H1 (cell line): ENCODE results near the gene FRMD4A. TPM values are rescaled to one million over a fixed set of nuclear protein-coding genes. Genes with fewer than 3 reads are reported as not detected.

Experiments
- CTCF ChIA-PET: fragments of 300-600 bp; sonication (Branson Sonifier 250); formaldehyde crosslinking; loops from one replicate; lab custom pipeline; 2021; ENCODE audit not compliant: partially characterized antibody; lab: Charles Lee
- POLR2A ChIA-PET: fragments of 300-600 bp; sonication (Branson Sonifier 250); formaldehyde crosslinking; loops from one replicate; lab custom pipeline; 2021; ENCODE audit warnings: inconsistent platforms; ENCODE audit not compliant: partially characterized antibody; lab: Charles Lee
- DNase-seq, 2 experiments: peaks; one replicate each; pipeline versions ENCODE4 v3.0.0 to v3.0.0-alpha.2; 2010 to 2022; ENCODE audit warnings: low spot score in 2 of 2, low read depth in 1 of 2, mixed read lengths in 1 of 2
- FAIRE-seq: peaks from 2 replicates; lab custom pipeline; 2011; peaks lifted over from hg19 to GRCh38; lab: Jason Lieb, UNC
- H2AFZ ChIP-seq: 2 replicates; pipeline ENCODE4 v1.8.1; 2012; ENCODE audit warnings: low read length, inconsistent platforms
- H2AK5ac ChIP-seq: 2 replicates; pipeline ENCODE4 v1.6.1; 2013; ENCODE audit warnings: low read depth, low read length
- H2BK120ac ChIP-seq: replicated peaks from 2 replicates; pipeline ENCODE3; 2013; ENCODE audit warnings: low read depth, low read length, inconsistent platforms
- H2BK12ac ChIP-seq: 2 replicates; pipeline ENCODE4 v1.6.1; 2013; ENCODE audit warnings: low read depth, low read length
- H2BK15ac ChIP-seq: 2 replicates; pipeline ENCODE4 v1.6.1; 2013; ENCODE audit warnings: low read length
- H2BK20ac ChIP-seq: 2 replicates; pipeline ENCODE4 v1.6.1; 2013; ENCODE audit warnings: low read length
- H2BK5ac ChIP-seq: 2 replicates; pipeline ENCODE4 v1.6.1; 2013; ENCODE audit warnings: low read depth, low read length
- H3K14ac ChIP-seq: 2 replicates; pipeline ENCODE4 v1.6.1; 2013; ENCODE audit warnings: inconsistent platforms; ENCODE audit not compliant: insufficient read length
- H3K18ac ChIP-seq: 2 replicates; pipeline ENCODE4 v1.6.1; 2013; ENCODE audit warnings: low read length; ENCODE audit errors: extremely low read depth
- H3K23ac ChIP-seq: 2 replicates; pipeline ENCODE4 v1.6.1; 2013; ENCODE audit warnings: inconsistent platforms; ENCODE audit not compliant: insufficient read length
- H3K23me2 ChIP-seq: 2 replicates; pipeline ENCODE4 v1.6.1; 2013; ENCODE audit warnings: low read depth, low read length
- H3K27ac ChIP-seq: 2 replicates; pipeline ENCODE4 v1.6.1; 2011; ENCODE audit warnings: low read depth, low read length, inconsistent platforms
- H3K27me3 ChIP-seq, 4 experiments: replicated peaks in 1 of 4; 1 replicate in 1 of 4; 2 replicates in 3 of 4; pipeline versions ENCODE4 v1.6.1 to v1.8.1; 2011 to 2013; ENCODE audit warnings: low read length in 3 of 4, mild to moderate bottlenecking in 3 of 4, inconsistent platforms in 2 of 4, mixed read lengths in 2 of 4, moderate library complexity in 1 of 4; ENCODE audit not compliant: control insufficient read depth in 3 of 4, insufficient read depth in 3 of 4; ENCODE audit errors: extremely low read depth in 1 of 4
- H3K36me3 ChIP-seq, 4 experiments: 2 replicates each; pipeline versions ENCODE4 v1.6.1 to v1.8.1; 2011 to 2013; ENCODE audit warnings: mild to moderate bottlenecking in 4 of 4, low read length in 3 of 4, moderate library complexity in 2 of 4, control low read depth in 1 of 4, inconsistent platforms in 1 of 4; ENCODE audit not compliant: insufficient read depth in 4 of 4, control insufficient read depth in 2 of 4
- H3K4ac ChIP-seq: replicated peaks from 2 replicates; pipeline ENCODE3; 2013; ENCODE audit warnings: low read length, low read depth, mixed read lengths, inconsistent platforms; ENCODE audit not compliant: insufficient read length
- H3K4me1 ChIP-seq, 4 experiments: replicated peaks in 1 of 4; 1 replicate in 1 of 4; 2 replicates in 3 of 4; pipeline versions ENCODE4 v1.6.1 to v1.8.1; 2011 to 2013; ENCODE audit warnings: low read length in 3 of 4, inconsistent platforms in 2 of 4, mixed read lengths in 1 of 4; ENCODE audit not compliant: insufficient read depth in 4 of 4, control insufficient read depth in 3 of 4
- H3K4me2 ChIP-seq, 2 experiments: 2 replicates each; pipeline versions ENCODE4 v1.6.1 to v1.8.1; 2011 to 2013; ENCODE audit warnings: low read depth in 2 of 2, low read length in 2 of 2, control low read depth in 1 of 2, inconsistent platforms in 1 of 2, mild to moderate bottlenecking in 1 of 2; ENCODE audit not compliant: insufficient read depth in 1 of 2
- H3K4me3 ChIP-seq, 4 experiments: fragments of 200-600, 300-600 bp in 1 of 4; sonication (generic), shearing (Covaris generic), sonication (Bioruptor Twin) in 1 of 4; 2 replicates each; pipeline versions ENCODE4 v1.5.1 to v1.8.1; 2011 to 2016; ENCODE audit warnings: low read length in 4 of 4, low read depth in 3 of 4, control low read depth in 2 of 4, inconsistent platforms in 2 of 4, mild to moderate bottlenecking in 2 of 4, mixed read lengths in 1 of 4, moderate library complexity in 1 of 4; ENCODE audit not compliant: insufficient read depth in 2 of 4; ENCODE audit errors: extremely low read depth in 1 of 4
- H3K56ac ChIP-seq: replicated peaks from 2 replicates; pipeline ENCODE3; 2013; ENCODE audit warnings: low read depth, mild to moderate bottlenecking, mixed read lengths, low read length, inconsistent platforms; ENCODE audit not compliant: insufficient read length
- H3K79me1 ChIP-seq: 2 replicates; pipeline ENCODE4 v1.6.1; 2013; ENCODE audit warnings: low read depth, low read length, control low read depth
- H3K79me2 ChIP-seq, 2 experiments: 2 replicates each; pipeline versions ENCODE4 v1.6.1 to v1.8.1; 2012 to 2013; ENCODE audit warnings: low read length in 2 of 2, mild to moderate bottlenecking in 2 of 2, inconsistent platforms in 1 of 2; ENCODE audit not compliant: insufficient read depth in 2 of 2, control insufficient read depth in 1 of 2
- H3K9ac ChIP-seq, 4 experiments: replicated peaks in 1 of 4; 1 replicate in 1 of 4; 2 replicates in 3 of 4; pipeline versions ENCODE4 v1.6.1 to v1.8.1; 2011 to 2013; ENCODE audit warnings: low read depth in 3 of 4, low read length in 3 of 4, control low read depth in 2 of 4, mild to moderate bottlenecking in 2 of 4, moderate library complexity in 2 of 4, inconsistent platforms in 1 of 4; ENCODE audit errors: extremely low read depth in 1 of 4
- H3K9me3 ChIP-seq, 2 experiments: 2 replicates each; pipeline versions ENCODE4 v1.6.1 to v1.8.1; 2012 to 2013; ENCODE audit warnings: mild to moderate bottlenecking in 2 of 2, moderate library complexity in 2 of 2, control low read depth in 1 of 2, inconsistent platforms in 1 of 2, low read depth in 1 of 2, low read length in 1 of 2, mixed read lengths in 1 of 2; ENCODE audit not compliant: insufficient read depth in 2 of 2
- H4K20me1 ChIP-seq, 2 experiments: replicated peaks in 1 of 2; 2 replicates each; pipeline versions ENCODE3 to v1.8.1; 2011 to 2013; ENCODE audit warnings: inconsistent platforms in 2 of 2, low read length in 2 of 2, mild to moderate bottlenecking in 1 of 2; ENCODE audit not compliant: insufficient read depth in 2 of 2, control insufficient read depth in 1 of 2
- H4K5ac ChIP-seq: 2 replicates; pipeline ENCODE4 v1.6.1; 2013; ENCODE audit warnings: low read length, low read depth, mixed read lengths, inconsistent platforms; ENCODE audit not compliant: insufficient read length
- H4K8ac ChIP-seq: 2 replicates; pipeline ENCODE4 v1.8.0; 2013; ENCODE audit warnings: mild to moderate bottlenecking, moderate library complexity, low read length, inconsistent platforms; ENCODE audit not compliant: insufficient read depth; ENCODE audit errors: extremely low read depth
- H4K91ac ChIP-seq: replicated peaks from 2 replicates; pipeline ENCODE3; 2013; ENCODE audit warnings: low read length, mixed read lengths, inconsistent platforms; ENCODE audit not compliant: insufficient read length
- WGBS, 2 experiments: shearing (Covaris generic) in 1 of 2; methylation state at CpG; one replicate each; pipeline versions ENCODE4 v1.1.6 to v1.1.7; 2013 to 2015; ENCODE audit warnings: low lambda C conversion rate in 2 of 2, mixed read lengths in 2 of 2, inconsistent platforms in 1 of 2, low coverage in 1 of 2, missing lambda C conversion rate in 1 of 2; ENCODE audit not compliant: insufficient replicate concordance in 2 of 2, insufficient coverage in 1 of 2, insufficient read length in 1 of 2; ENCODE audit errors: extremely low coverage in 1 of 2, missing lambda C conversion rate in 1 of 2; 5-methylcytosine and 5-hydroxymethylcytosine counted together
- polyA plus RNA-seq, 7 experiments: library from polyadenylated mRNA; depleted of rRNA in 3 of 7; stranded (reverse) in 5 of 7; unstranded in 2 of 7; fragments of >200 nt in 5 of 7; fragments of 200-250 nt in 2 of 7; gene quantifications; 1 replicate in 5 of 7; 2 replicates in 1 of 7; 4 replicates in 1 of 7; pipeline versions ENCODE4 v1.2.1 to v1.2.3, GENCODE V29; 2011 to 2013; ENCODE audit warnings: missing spikeins in 2 of 7, mixed read lengths in 2 of 7
- total RNA-seq: library from RNA; stranded (reverse); fragmentation: NEBNext Ultra II Directional; extraction: Animal tissue kit (Norgen Biotek cat#: 25700); gene quantifications from 2 replicates; pipeline ENCODE4 v1.2.1, GENCODE V29; 2021

Gene FRMD4A
- total and polyA plus RNA-seq, 2 of the 8 experiments (the other 6 are each of a cell fraction or from before 2014, with no cell fraction given): 38.6 to 39.6 TPM

GRCh38 chr10:14215641-14216040, 115.1 kb downstream of the FRMD4A start:
- Histone ChIP-seq H3K18ac (no peak overlapping the region), H2BK12ac (no peak overlapping the region), H4K5ac (no peak overlapping the region), H2AFZ (no peak overlapping the region), H3K23ac (no peak overlapping the region), H3K36me3 (no peaks in the 10 kb centered on the region), H3K9me3 (no peaks in the 10 kb centered on the region), H3K4ac (no peak overlapping the region), H2BK5ac (no peak overlapping the region), H3K4me1 (0 out of 7 replicates have a peak, but pooled peaks cover 0 to 1% (median 0%) of the 10 kb centered on the region in 4 experiments), H4K91ac (no peak overlapping the region), H3K79me1 (no peaks in the 10 kb centered on the region), H2BK15ac (no peak overlapping the region), H3K4me2 (no peak overlapping the region), H3K14ac (no peak overlapping the region), H3K23me2 (peaks cover 2% of the 10 kb centered on the region; the same call in 1 of the 2 replicates), H3K27me3 (no peaks in the 10 kb centered on the region), H3K27ac (no peak overlapping the region), H3K79me2 (no peaks in the 10 kb centered on the region), H3K9ac (no peak overlapping the region), H4K8ac (no peak overlapping the region), H3K4me3 (no peak overlapping the region), H3K56ac (no peak overlapping the region), H2AK5ac (no peak overlapping the region), H2BK120ac (no peak overlapping the region), H2BK20ac (no peak overlapping the region), H4K20me1 (no peaks in the 10 kb centered on the region)
- FAIRE-seq (no peak), DNase-seq (no peak)
- WGBS, 2 experiments: 90% methylated on average over 7 of the region's 7 CpGs; no CpG with 5 or more reads in 1 of the 2 experiments
- ChIA-PET POLR2A (interaction anchor here (2.2 kb wide), 1 partner anchor 30 kb away, joined by 5 read pairs; no protein-coding TSS in a partner anchor), CTCF (interaction anchor here (0.6 to 1.0 kb wide), 3 partner anchors 12 to 431 kb away, joined by 3 read pairs; no protein-coding TSS in a partner anchor)
